ENCODE data around the gene RBM10.

The RBM10 gene

DNA sequence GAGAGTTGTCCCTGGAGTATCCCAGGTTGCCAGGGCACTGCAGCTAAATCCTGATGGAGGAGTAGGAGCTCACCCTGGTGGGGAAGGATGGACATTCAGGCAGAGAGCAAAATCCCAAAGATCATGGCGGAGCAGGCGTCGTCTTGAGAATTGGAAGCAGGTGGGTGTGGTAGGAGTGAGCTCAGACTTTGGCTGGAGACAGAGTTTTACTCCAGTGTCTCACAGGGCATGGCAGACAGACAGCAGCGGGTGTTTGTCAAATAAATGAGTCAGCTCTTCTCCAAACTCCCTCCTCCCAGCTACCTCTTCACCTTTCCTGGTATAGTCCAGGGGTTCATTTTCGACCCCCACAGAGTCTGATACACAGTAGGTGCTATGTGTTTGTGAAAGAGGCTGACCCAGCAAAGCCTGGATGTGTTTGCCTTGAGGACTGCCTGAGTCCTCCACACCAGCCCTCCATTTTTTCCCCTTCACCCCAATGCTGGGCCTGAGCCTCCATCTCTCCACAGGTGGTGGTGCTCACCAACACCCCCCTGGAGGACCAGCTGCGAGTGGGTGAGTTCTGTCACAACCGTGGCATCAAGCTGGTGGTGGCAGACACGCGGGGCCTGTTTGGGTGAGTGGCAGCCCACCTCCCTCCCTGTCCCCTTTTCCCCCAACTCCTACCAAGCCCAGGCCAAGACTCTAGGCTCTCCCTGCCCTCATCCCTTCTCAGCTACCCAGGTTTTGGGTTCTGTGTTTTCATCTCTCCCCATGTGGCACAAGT is 55.5 kb downstream of the RBM10 start:
- no peak for DNase-seq

- DNase-seq, result no peak
Measured at GRCh38 chrX:47201345-47201944, 56.4 kb downstream of the RBM10 start.

DNA sequence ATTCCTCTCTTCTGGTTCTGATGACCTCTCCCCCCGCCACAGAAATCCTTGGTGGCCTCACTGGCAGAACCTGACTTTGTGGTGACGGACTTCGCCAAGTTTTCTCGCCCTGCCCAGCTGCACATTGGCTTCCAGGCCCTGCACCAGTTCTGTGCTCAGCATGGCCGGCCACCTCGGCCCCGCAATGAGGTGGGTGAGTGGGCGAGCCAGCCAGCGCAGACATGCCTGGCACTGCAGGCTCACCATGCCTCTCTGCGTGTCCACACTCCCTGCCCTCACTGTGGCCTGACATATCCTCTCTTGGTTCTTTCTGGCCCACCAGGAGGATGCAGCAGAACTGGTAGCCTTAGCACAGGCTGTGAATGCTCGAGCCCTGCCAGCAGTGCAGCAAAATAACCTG is 57.3 kb downstream of the RBM10 start:
- no peak for DNase-seq

DNA sequence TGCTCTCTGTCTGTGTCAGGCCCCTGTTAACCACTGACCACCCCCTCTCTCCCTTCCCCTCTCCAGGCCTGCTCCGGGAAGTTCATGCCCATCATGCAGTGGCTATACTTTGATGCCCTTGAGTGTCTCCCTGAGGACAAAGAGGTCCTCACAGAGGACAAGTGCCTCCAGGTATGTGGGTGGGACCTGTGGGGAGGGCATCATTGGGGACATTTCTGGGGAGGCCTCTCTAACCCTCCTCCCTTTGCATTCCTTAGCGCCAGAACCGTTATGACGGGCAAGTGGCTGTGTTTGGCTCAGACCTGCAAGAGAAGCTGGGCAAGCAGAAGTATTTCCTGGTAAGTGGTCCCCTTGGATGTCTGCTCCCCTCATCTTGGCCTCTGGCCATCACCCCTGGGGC is 57.9 kb downstream of the RBM10 start:
- no peak for DNase-seq

GRCh38 chrX:47204970-47205369 is 59.9 kb downstream of the RBM10 start:
- no peak for DNase-seq

- no peak for DNase-seq
Measured at GRCh38 chrX:47206316-47206715, 61.3 kb downstream of the RBM10 start.

- no peak for DNase-seq
Measured at GRCh38 chrX:47208108-47208507, 63.1 kb downstream of the RBM10 start.

- DNase-seq, result no peak
Measured at GRCh38 chrX:47209508-47210238, 64.7 kb downstream of the RBM10 start.

DNA sequence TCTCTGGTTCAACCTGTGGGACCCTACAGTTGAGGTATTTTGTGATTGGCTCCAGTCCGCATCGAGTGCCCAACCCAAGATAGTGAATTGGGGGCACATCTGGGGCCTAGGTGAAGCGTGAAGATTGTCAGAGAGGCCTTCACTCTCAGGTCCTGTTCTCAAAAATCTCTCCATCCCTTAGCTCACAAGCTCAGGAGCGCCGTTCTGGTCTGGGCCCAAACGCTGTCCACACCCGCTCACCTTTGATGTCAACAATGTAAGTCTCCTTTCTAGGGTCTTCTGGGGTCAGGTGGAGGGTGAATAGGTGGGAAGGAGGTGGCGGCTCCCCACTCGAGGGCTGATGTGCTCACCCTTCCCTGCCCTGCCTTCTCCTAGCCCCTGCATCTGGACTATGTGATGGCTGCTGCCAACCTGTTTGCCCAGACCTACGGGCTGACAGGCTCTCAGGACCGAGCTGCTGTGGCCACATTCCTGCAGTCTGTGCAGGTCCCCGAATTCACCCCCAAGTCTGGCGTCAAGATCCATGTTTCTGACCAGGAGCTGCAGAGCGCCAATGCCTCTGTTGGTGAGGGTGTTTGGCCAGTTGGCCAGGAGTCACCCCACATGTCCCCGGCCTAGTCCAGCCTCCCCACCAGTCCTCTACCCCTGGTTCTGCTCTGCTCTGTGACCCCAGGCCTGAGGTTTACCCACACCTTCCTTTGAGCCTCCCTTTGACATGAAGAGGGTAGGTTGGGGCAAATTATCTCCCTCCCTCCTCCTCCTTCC is 65.8 kb downstream of the RBM10 start:
- no peak for DNase-seq

GRCh38 chrX:47212381-47213293 is 67.6 kb downstream of the RBM10 start:
- no peak for DNase-seq

DNA sequence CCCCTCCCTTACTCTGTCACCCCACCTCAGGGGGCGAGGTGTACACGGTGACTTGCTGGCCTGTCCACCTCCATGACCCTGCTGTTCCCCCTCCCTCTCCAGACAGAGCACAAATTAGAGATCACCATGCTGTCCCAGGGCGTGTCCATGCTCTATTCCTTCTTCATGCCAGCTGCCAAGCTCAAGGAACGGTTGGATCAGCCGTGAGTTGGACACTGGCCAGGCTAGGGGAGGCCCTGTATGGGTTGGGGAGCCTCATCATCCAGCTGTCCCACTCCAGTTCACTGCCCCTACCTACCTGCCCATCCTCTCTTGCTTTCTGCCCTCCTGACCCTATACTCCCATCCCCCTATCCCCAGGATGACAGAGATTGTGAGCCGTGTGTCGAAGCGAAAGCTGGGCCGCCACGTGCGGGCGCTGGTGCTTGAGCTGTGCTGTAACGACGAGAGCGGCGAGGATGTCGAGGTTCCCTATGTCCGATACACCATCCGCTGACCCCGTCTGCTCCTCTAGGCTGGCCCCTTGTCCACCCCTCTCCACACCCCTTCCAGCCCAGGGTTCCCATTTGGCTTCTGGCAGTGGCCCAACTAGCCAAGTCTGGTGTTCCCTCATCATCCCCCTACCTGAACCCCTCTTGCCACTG is 69.5 kb downstream of the RBM10 start:
- no peak for DNase-seq

- DNase-seq, result no peak
Measured at GRCh38 chrX:47215291-47215900, 70.4 kb downstream of the RBM10 start.

DNA sequence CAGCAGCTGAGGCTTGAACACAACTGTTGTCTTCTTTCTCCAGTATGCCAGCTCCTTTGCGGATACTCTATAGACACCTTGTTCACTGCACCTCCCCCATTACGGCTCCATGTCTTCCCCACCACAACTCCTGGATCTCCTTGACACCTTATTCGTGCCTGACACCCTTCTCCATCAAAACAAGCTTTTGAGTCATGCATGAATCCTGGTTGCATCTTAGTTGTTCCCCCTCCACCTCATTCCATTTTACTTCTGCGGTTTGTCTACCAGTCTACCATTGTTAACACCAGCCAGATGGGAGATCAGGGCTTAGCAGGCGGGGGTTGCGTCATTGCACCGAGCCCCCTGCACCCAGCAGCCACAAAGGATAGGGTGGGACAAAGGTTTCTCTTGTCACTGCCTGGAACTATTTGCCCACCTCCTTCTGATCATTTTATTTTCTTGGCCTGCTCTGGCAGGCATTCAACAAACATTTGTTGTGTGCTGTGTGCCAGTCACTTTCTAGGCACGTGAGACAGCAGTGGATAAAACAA is 71.4 kb downstream of the RBM10 start:
- DNase-seq, result no peak

GRCh38 chrX:47217121-47217851 is 72.3 kb downstream of the RBM10 start:
- peak; percentile 34 for DNase-seq

- peak; percentile 95 for DNase-seq
Measured at GRCh38 chrX:47217852-47218279, 72.8 kb downstream of the RBM10 start.

GRCh38 chrX:47218280-47218919 is 73.4 kb downstream of the RBM10 start, which contains the start of gene CDK16:
TSS of gene CDK16 (plus strand) at chrX:47218681. CDS start at chrX:47223558, 4,877 bp downstream.
- DNase-seq, result peak; percentile 71

DNA sequence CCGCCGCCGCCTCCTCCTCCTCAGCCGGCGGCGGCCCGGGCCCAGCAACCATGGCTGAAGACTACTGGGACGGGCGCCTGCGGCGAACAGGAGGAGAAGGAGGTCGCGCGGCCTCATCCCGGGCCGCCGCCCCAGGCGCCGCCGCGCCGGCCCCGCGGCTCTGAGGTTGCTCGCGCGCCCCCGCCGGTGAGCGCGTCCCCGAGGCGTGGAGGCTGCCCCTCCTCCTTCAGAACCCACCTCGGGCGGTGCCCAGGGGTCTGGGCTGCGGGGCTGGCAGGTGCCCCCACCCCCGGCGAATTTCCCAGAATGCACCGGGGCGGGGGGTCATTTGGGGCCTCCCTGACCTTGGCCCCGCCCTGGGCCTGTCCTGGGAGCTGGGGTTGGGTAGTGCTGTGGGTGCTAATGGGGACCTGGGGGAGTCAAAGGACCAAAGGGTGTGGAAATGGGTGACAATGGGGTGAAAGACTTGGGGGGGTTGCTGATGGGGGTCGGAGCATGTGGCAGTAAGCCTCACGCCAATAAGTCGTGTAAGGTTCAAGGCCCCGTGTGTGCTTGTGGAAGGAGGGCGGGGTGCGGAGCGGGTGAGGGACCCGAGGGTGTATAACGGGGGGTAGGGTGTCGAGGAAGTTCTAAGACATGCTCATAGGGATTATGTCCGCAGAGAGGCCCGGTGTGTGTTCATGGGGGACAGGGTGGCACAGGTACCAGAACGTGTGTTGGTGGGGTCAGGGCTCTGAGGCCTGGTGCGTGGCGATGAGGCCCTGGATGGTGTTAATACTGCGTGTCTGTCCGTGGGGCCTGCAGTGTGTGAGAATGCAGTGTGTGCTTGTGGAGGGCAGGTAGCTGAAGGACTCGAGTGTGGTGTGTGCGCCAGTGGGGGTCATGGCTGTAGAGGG is 74.1 kb downstream of the RBM10 start:
- DNase-seq, result peak; percentile 49

- DNase-seq, result no peak
Measured at GRCh38 chrX:47221756-47222155, 76.7 kb downstream of the RBM10 start.

Measured in stimulated activated CD4-positive, alpha-beta T cell treated with anti-CD3 and anti-CD28 coated beads, Interleukin-4, amount 100 ng/mL, for 24 hours (primary cell).